HG02943 (cell line): ENCODE data around the gene TENM4.

ENCODE experiments used
- ATAC-seq: cut with Tn5 transposase; IDR thresholded peaks from one replicate; pipeline ENCODE4 v1.9.1; 2021; ENCODE audit warnings: mild to moderate bottlenecking, low read depth, moderate library complexity; ENCODE audit not compliant: unreplicated experiment

Gene TENM4

GRCh38 chr11:79156031-79156430, 284.8 kb downstream of the TENM4 start:
- ATAC-seq = no peak

- ATAC-seq = no peak
These were observed 285.6 kb downstream of the TENM4 start for GRCh38 chr11:79155237-79155636.

- no peak for ATAC-seq
These were observed 288.3 kb downstream of the TENM4 start for GRCh38 chr11:79152511-79152910.

GRCh38 chr11:79151396-79151795, 289.4 kb downstream of the TENM4 start:
- no peak for ATAC-seq

GRCh38 chr11:79150966-79151365, 289.9 kb downstream of the TENM4 start:
- ATAC-seq = no peak

- no peak for ATAC-seq
These were observed 290.5 kb downstream of the TENM4 start for GRCh38 chr11:79150320-79150719.

GRCh38 chr11:79147731-79148130, 293.1 kb downstream of the TENM4 start:
- ATAC-seq = no peak

GRCh38 chr11:79147011-79147410, 293.8 kb downstream of the TENM4 start:
- ATAC-seq = no peak

- ATAC-seq = no peak
These were observed 300.9 kb downstream of the TENM4 start for GRCh38 chr11:79139900-79140299.

GRCh38 chr11:79129702-79130101, 311.1 kb downstream of the TENM4 start:
- ATAC-seq = no peak

GRCh38 chr11:79128291-79128690, 312.5 kb downstream of the TENM4 start:
- no peak for ATAC-seq

- no peak for ATAC-seq
These were observed 318.1 kb downstream of the TENM4 start for GRCh38 chr11:79122759-79123158.

GRCh38 chr11:79121351-79121750, 319.5 kb downstream of the TENM4 start:
- no peak for ATAC-seq

- ATAC-seq = no peak
These were observed 321.1 kb downstream of the TENM4 start for GRCh38 chr11:79119491-79120284.

- ATAC-seq = no peak
These were observed 323.3 kb downstream of the TENM4 start for GRCh38 chr11:79117488-79117887.

- no peak for ATAC-seq
These were observed 324.2 kb downstream of the TENM4 start for GRCh38 chr11:79116600-79116999.

GRCh38 chr11:79113054-79113690, 327.7 kb downstream of the TENM4 start:
- ATAC-seq = no peak

GRCh38 chr11:79110796-79111195, 330.0 kb downstream of the TENM4 start:
- no peak for ATAC-seq

- no peak for ATAC-seq
These were observed 330.5 kb downstream of the TENM4 start for GRCh38 chr11:79110321-79110720.

GRCh38 chr11:79108851-79109250, 332.0 kb downstream of the TENM4 start:
- no peak for ATAC-seq

GRCh38 chr11:79102840-79103239, 338.0 kb downstream of the TENM4 start:
- no peak for ATAC-seq

GRCh38 chr11:79101656-79102055, 339.2 kb downstream of the TENM4 start:
- ATAC-seq = no peak
